Adipocyte (in vitro differentiated cells): ENCODE measurements around the gene P2RX6.

Experiments used
- DNase-seq: peaks from one replicate; pipeline ENCODE4 v3.0.0-alpha.2; 2015; ENCODE audit warnings: low read depth
- H3K27me3 ChIP-seq: replicated peaks from 2 replicates; pipeline ENCODE4 v1.7.0; 2013; ENCODE audit warnings: mild to moderate bottlenecking, low read length, moderate library complexity; ENCODE audit not compliant: control insufficient read depth, insufficient read depth
- H3K36me3 ChIP-seq: 2 replicates; pipeline ENCODE4 v1.7.0; 2013; ENCODE audit warnings: low read length, mild to moderate bottlenecking, moderate library complexity; ENCODE audit not compliant: control insufficient read depth, insufficient read depth, severe bottlenecking
- H3K4me1 ChIP-seq: 2 replicates; pipeline ENCODE4 v1.7.0; 2013; ENCODE audit warnings: mild to moderate bottlenecking, low read length, moderate library complexity; ENCODE audit not compliant: control insufficient read depth, insufficient read depth
- H3K4me3 ChIP-seq: 2 replicates; pipeline ENCODE4 v1.7.0; 2013; ENCODE audit warnings: mild to moderate bottlenecking, low read length, moderate library complexity
- H3K9ac ChIP-seq: 2 replicates; pipeline ENCODE4 v1.7.0; 2013; ENCODE audit warnings: mild to moderate bottlenecking, low read length, moderate library complexity
- H3K9me3 ChIP-seq: 2 replicates; pipeline ENCODE4 v1.7.0; 2013; ENCODE audit warnings: mild to moderate bottlenecking, low read length, moderate library complexity; ENCODE audit not compliant: control insufficient read depth

Gene P2RX6

GRCh38 chr22:20991252-20992055, 23.5 kb upstream of the P2RX6 start:
- no peak overlapping the region for H3K4me3 ChIP-seq
- H3K4me1 ChIP-seq, result no peaks in the 10 kb centered on the region
- H3K9ac ChIP-seq, result no peak overlapping the region
- no peak for DNase-seq
- H3K27me3 ChIP-seq, result no peaks in the 10 kb centered on the region
- peaks cover 70% of the 10 kb centered on the region for H3K36me3 ChIP-seq
- no peaks in the 10 kb centered on the region for H3K9me3 ChIP-seq

- Histone ChIP-seq H3K4me3 (no peak overlapping the region), H3K36me3 (peaks cover 72% of the 10 kb centered on the region), H3K9ac (no peak overlapping the region), H3K4me1 (no peaks in the 10 kb centered on the region), H3K9me3 (no peaks in the 10 kb centered on the region), H3K27me3 (no peaks in the 10 kb centered on the region)
- no peak for DNase-seq
These were observed 22.9 kb upstream of the P2RX6 start for GRCh38 chr22:20992056-20992442.

- Histone ChIP-seq H3K4me3 (no peak overlapping the region), H3K9me3 (no peaks in the 10 kb centered on the region), H3K4me1 (no peaks in the 10 kb centered on the region), H3K27me3 (no peaks in the 10 kb centered on the region), H3K9ac (no peak overlapping the region), H3K36me3 (peaks cover 72% of the 10 kb centered on the region)
- DNase-seq, result no peak
These were observed 22.3 kb upstream of the P2RX6 start for GRCh38 chr22:20992456-20993303.

- peaks cover 69% of the 10 kb centered on the region for H3K36me3 ChIP-seq
- no peak overlapping the region for H3K9ac ChIP-seq
- no peaks in the 10 kb centered on the region for H3K4me1 ChIP-seq
- no peaks in the 10 kb centered on the region for H3K9me3 ChIP-seq
- H3K27me3 ChIP-seq, result no peaks in the 10 kb centered on the region
- DNase-seq, result no peak
- H3K4me3 ChIP-seq, result no peak overlapping the region
These were observed 21.4 kb upstream of the P2RX6 start for GRCh38 chr22:20993304-20994127.

- no peak for DNase-seq
- Histone ChIP-seq H3K9ac (no peak overlapping the region), H3K9me3 (no peaks in the 10 kb centered on the region), H3K4me3 (no peak overlapping the region), H3K4me1 (no peaks in the 10 kb centered on the region), H3K36me3 (peaks cover 72% of the 10 kb centered on the region), H3K27me3 (no peaks in the 10 kb centered on the region)
These were observed 20.6 kb upstream of the P2RX6 start for GRCh38 chr22:20994128-20994901.

- H3K9me3 ChIP-seq, result no peaks in the 10 kb centered on the region
- H3K36me3 ChIP-seq, result peaks cover 74% of the 10 kb centered on the region
- H3K9ac ChIP-seq, result no peak overlapping the region
- H3K27me3 ChIP-seq, result no peaks in the 10 kb centered on the region
- no peaks in the 10 kb centered on the region for H3K4me1 ChIP-seq
- DNase-seq, result no peak
- H3K4me3 ChIP-seq, result no peak overlapping the region
These were observed 20.1 kb upstream of the P2RX6 start for GRCh38 chr22:20994902-20995241.

GRCh38 chr22:20995329-20996030, 19.5 kb upstream of the P2RX6 start:
- Histone ChIP-seq H3K36me3 (peaks cover 72% of the 10 kb centered on the region), H3K9ac (no peak overlapping the region), H3K9me3 (no peaks in the 10 kb centered on the region), H3K27me3 (no peaks in the 10 kb centered on the region), H3K4me1 (peaks cover 5% of the 10 kb centered on the region), H3K4me3 (no peak overlapping the region)
- no peak for DNase-seq

GRCh38 chr22:20996031-20996410, 18.9 kb upstream of the P2RX6 start:
- DNase-seq, result no peak
- Histone ChIP-seq H3K9me3 (no peaks in the 10 kb centered on the region), H3K4me3 (no peak overlapping the region), H3K36me3 (peaks cover 66% of the 10 kb centered on the region), H3K27me3 (no peaks in the 10 kb centered on the region), H3K4me1 (peaks cover 10% of the 10 kb centered on the region), H3K9ac (no peak overlapping the region)

- no peak for DNase-seq
- Histone ChIP-seq H3K9ac (no peak overlapping the region), H3K9me3 (no peaks in the 10 kb centered on the region), H3K4me1 (peaks cover 15% of the 10 kb centered on the region), H3K27me3 (no peaks in the 10 kb centered on the region), H3K4me3 (no peak overlapping the region), H3K36me3 (peaks cover 58% of the 10 kb centered on the region)
These were observed 18.1 kb upstream of the P2RX6 start for GRCh38 chr22:20996598-20997535.
